Neuron (in vitro differentiated cells): ENCODE data around the gene SMIM26.

Experiments used
- H2AFZ ChIP-seq: one replicate; pipeline ENCODE4 v1.6.1; 2013; ENCODE audit warnings: low read depth, mild to moderate bottlenecking, inconsistent platforms, low read length, moderate library complexity
- H3K27me3 ChIP-seq: one replicate; pipeline ENCODE4 v1.6.1; 2013; ENCODE audit warnings: low read length; ENCODE audit not compliant: insufficient read depth
- H3K36me3 ChIP-seq: one replicate; pipeline ENCODE4 v1.6.1; 2013; ENCODE audit warnings: low read length; ENCODE audit not compliant: insufficient read depth
- H3K4me1 ChIP-seq: one replicate; pipeline ENCODE4 v1.6.1; 2013; ENCODE audit warnings: low read length; ENCODE audit not compliant: insufficient read depth
- H3K4me3 ChIP-seq: 2 replicates; pipeline ENCODE4 v1.5.1; 2013; ENCODE audit warnings: mild to moderate bottlenecking, low read length, moderate library complexity
- H3K9me3 ChIP-seq: one replicate; pipeline ENCODE4 v1.6.1; 2013; ENCODE audit warnings: low read length

Gene SMIM26

DNA sequence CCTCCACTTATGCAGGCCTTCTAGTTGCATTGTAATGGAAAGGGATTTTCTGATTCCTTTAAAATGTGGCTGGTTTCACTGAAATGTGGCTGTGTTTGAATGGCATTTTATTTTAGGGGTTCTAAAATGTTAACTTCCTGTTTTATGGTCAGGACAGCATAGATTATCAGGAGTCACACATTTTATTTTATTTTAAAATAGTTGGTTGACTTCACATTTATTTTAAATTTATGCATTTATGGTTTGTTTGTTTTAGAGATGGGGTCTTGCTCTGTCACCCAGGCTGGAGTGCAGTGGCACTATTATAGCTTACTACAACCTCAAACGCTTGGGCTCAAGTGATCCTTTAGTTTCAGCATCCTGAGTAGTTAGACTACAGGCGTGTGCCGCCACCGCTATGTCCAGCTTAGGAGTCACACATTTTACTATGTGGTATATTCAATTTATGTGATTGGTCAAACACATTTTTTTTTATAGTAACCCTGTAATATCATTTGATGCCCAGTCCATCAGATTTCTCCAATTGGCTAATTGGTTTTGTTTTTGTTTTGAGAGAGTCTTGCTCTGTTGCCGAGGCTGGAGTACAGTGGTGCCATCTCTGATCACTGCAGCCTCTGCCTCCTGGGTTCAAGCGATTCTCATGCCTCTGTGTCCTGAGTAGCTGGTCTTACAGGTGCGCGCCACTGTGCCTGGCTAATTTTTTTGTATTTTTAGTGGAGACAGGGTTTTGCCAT is 22.9 kb downstream of the SMIM26 start:
- peaks cover 2% of the 10 kb centered on the region for H3K36me3 ChIP-seq
- H3K27me3 ChIP-seq, result no peaks in the 10 kb centered on the region
- H3K4me1 ChIP-seq, result peaks cover 28% of the 10 kb centered on the region
- no peaks in the 10 kb centered on the region for H3K9me3 ChIP-seq
- H3K4me3 ChIP-seq, result no peak overlapping the region
- no peak overlapping the region for H2AFZ ChIP-seq

DNA sequence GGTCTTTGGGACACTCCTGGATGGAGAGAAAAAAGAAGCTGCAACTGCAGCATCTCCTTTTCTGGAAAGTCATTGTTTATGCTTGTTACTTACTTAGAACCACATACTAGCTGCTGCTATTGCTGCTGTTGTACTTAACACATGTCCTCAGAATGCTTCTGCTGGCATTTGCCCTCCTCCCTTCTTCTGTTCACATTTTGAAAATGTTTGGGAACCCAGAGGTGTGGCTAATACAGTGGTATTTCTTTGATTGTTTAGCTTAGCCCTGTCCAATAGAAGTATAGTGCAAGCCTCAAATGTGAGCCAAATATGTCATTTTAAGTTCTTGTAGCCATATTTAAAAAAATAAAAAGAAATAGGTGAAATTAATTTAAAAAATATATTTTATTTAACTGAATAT is 29.0 kb downstream of the SMIM26 start:
- Histone ChIP-seq H3K4me3 (no peak overlapping the region), H3K36me3 (peaks cover 31% of the 10 kb centered on the region)

DNA sequence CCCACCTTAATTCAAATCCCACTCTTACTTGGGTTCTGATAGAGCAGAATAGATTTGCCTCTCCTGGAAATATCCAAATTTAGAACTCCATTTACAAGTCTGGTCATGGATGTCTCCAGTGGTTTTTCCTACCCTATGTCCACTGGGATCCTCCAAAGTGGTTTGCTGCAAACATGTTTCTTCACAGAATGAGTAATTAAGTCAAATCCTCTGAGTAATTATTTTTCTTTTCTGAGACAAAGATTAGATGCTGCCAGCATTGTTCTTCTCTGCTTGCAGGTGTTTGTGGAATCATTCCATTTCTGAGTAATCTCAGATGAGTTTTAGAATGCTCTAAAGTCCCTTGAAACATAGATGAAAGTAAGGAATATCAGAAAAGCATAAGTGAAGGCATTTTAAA is 42.5 kb downstream of the SMIM26 start:
- Histone ChIP-seq H3K36me3 (peaks cover 9% of the 10 kb centered on the region), H3K4me1 (no peaks in the 10 kb centered on the region), H3K4me3 (no peak overlapping the region), H3K9me3 (no peaks in the 10 kb centered on the region), H2AFZ (no peak overlapping the region), H3K27me3 (no peaks in the 10 kb centered on the region)

More for the DNA sequence above, 29.0 kb downstream of the SMIM26 start:
- no peaks in the 10 kb centered on the region for H3K27me3 ChIP-seq
- no peak overlapping the region for H2AFZ ChIP-seq
- H3K4me1 ChIP-seq, result peaks cover 7% of the 10 kb centered on the region
- peaks cover 3% of the 10 kb centered on the region for H3K9me3 ChIP-seq

DNA sequence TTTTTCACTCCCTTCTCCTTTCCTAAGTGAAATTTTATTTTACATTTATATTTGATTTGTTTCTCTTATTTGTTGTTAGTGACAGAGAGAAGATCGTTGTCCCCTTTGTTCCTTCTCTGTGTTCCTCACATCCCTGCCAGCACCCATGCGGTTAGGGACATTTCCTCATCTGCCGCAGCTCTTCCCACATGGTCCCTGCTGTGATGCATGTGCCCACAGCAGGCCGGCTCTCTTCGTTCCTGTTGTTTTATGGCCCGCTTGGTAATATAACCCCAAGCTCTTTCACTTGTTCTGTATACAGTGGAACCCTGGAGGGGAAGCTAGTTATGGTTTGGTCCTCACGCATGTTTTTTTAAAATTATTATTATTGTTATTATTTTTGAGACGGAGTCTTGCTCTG is 44.3 kb downstream of the SMIM26 start:
- H2AFZ ChIP-seq, result no peak overlapping the region
- no peaks in the 10 kb centered on the region for H3K9me3 ChIP-seq
- peaks cover 12% of the 10 kb centered on the region for H3K36me3 ChIP-seq
- no peak overlapping the region for H3K4me3 ChIP-seq
- no peaks in the 10 kb centered on the region for H3K27me3 ChIP-seq
- no peaks in the 10 kb centered on the region for H3K4me1 ChIP-seq

DNA sequence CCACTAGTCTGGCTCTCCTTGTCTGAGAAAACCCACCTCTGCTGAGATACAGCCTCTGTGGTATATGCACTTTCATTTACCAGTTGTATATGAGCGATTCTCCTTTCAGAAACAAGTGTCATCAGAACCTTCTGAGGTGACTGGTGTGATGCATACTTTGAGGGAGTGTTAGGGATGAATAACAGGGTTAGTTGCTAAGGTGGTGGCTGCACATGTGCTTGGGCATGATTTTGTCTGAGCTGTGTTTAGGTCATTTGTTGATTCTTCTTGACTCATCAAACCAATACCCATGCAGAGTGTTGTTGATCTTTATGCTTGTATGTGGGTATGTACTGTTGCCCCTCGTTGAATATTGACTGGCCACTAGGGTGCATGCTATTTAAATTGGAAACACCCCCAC is 46.3 kb downstream of the SMIM26 start:
- no peak overlapping the region for H2AFZ ChIP-seq
- no peaks in the 10 kb centered on the region for H3K4me1 ChIP-seq
- no peaks in the 10 kb centered on the region for H3K27me3 ChIP-seq
- peaks cover 4% of the 10 kb centered on the region for H3K9me3 ChIP-seq
- H3K4me3 ChIP-seq, result no peak overlapping the region
- peaks cover 12% of the 10 kb centered on the region for H3K36me3 ChIP-seq

DNA sequence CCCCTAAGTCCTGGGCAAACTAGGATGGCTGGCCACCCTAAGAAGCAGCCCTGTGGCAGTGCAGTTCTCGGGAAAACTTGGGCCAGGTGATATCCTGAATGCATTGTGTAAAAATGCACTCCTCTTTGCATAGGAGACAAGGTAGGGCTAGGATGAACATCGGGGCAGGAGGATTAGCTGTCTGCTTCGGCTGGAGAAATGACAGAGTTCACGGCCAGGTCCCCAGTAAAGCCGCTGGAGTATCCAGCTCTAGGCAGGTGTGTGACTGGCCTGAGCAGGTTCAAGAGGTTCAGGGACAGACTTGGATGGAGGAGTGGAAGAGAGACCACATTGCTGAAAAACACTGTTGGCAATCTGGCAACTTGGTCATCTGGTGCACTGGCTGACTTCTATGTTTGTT is 47.0 kb downstream of the SMIM26 start:
- Histone ChIP-seq H2AFZ (no peak overlapping the region), H3K27me3 (no peaks in the 10 kb centered on the region), H3K4me1 (no peaks in the 10 kb centered on the region), H3K9me3 (peaks cover 4% of the 10 kb centered on the region), H3K4me3 (no peak overlapping the region), H3K36me3 (peaks cover 12% of the 10 kb centered on the region)

DNA sequence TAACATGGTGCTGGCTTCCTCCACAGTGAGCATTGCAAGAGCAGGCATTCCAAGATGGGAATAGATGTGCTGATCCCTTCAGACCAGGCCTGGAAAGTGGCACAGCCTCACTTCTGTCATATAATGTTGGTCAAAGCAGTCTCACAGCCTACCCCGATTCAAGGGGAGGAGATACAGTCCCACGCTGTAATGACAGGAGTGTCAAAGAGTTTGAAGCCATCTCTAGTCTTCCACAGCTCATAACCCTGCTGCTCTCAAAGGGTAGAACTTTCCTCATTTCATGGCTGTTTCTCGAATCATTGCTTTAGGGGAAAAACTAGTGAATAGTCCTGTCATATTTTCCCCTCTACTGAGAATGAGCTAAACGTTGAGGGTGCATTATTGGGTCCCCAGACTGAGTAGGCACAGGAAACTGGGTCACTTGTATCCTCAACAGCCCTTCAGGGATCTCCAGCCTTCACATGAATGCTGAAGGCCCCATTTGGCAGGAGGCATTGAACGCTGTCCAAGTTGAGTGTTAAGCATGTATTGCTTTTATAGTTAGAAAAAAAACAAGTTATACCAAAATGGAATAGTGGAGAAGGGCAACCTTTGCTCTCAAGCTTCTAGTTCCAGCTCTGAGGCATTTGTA is 47.9 kb downstream of the SMIM26 start:
- Histone ChIP-seq H3K36me3 (peaks cover 12% of the 10 kb centered on the region), H3K27me3 (no peaks in the 10 kb centered on the region), H3K4me3 (no peak overlapping the region), H3K9me3 (peaks cover 4% of the 10 kb centered on the region), H3K4me1 (no peaks in the 10 kb centered on the region), H2AFZ (no peak overlapping the region)
